GM12878 (cell line): ENCODE results near the gene MGAT3. TPM values are rescaled to one million over a fixed set of nuclear protein-coding genes. Genes with fewer than 3 reads are reported as not detected.

Experiments used
- FOXM1 ChIP-seq: IDR thresholded peaks from 2 replicates; pipeline ENCODE4 v1.6.1; 2012; ENCODE audit warnings: low read depth, mild to moderate bottlenecking, inconsistent platforms, low read length, moderate library complexity
- IKZF2 ChIP-seq, 2 experiments: fragments of 450-650 bp; IDR thresholded peaks; 2 replicates each; pipeline ENCODE4 v1.6.1; 2017; ENCODE audit warnings: mild to moderate bottlenecking in 2 of 2, moderate library complexity in 2 of 2
- NFXL1 ChIP-seq: fragments of 450-650 bp; IDR thresholded peaks from 2 replicates; pipeline ENCODE4 v1.6.1; 2017; ENCODE audit warnings: antibody characterized with exemption, mild to moderate bottlenecking, borderline replicate concordance
- NRF1 ChIP-seq: conservative IDR thresholded peaks from 2 replicates; pipeline ENCODE4 v1.6.1; 2011; ENCODE audit warnings: mild to moderate bottlenecking, low read depth, low read length, improper control_type of control experiment
- RCOR1 ChIP-seq: conservative IDR thresholded peaks from 2 replicates; pipeline ENCODE4 v1.6.1; 2012; ENCODE audit warnings: low read depth, low read length, improper control_type of control experiment
- SMAD1 ChIP-seq: fragments of 450-650 bp; IDR thresholded peaks from 2 replicates; pipeline ENCODE4 v1.6.1; 2018; ENCODE audit warnings: mild to moderate bottlenecking, low read depth; ENCODE audit not compliant: partially characterized antibody
- SREBF1 ChIP-seq: IDR thresholded peaks from 2 replicates; pipeline ENCODE4 v1.6.1; 2012; ENCODE audit warnings: mild to moderate bottlenecking, low read length
- STAT3 ChIP-seq: IDR thresholded peaks from 2 replicates; pipeline ENCODE4 v1.6.1; 2011; ENCODE audit warnings: low read depth, low read length, improper control_type of control experiment
- WRNIP1 ChIP-seq: IDR thresholded peaks from 2 replicates; pipeline ENCODE4 v1.6.1; 2011; ENCODE audit warnings: low read depth, low read length, improper control_type of control experiment, borderline replicate concordance
- ZNF622 ChIP-seq: fragments of 450-650 bp; IDR thresholded peaks from 2 replicates; pipeline ENCODE4 v1.6.1; 2017; ENCODE audit warnings: mild to moderate bottlenecking, inconsistent platforms
- polyA plus RNA-seq, 11 experiments: library from polyadenylated mRNA; depleted of rRNA in 4 of 11; unstranded in 6 of 11; stranded (reverse) in 5 of 11; fragments of >200 nt; fragmentation: Nextera tagmentation in 4 of 11; fragmentation: Illumina TruSeq in 1 of 11; extraction: Ambion mirVana in 4 of 11; extraction: Trizol in 1 of 11; gene quantifications; 1 replicate in 1 of 11; 2 replicates in 10 of 11; pipeline versions ENCODE4 v1.2.1 to v1.2.3, GENCODE V29; 2011 to 2016; ENCODE audit warnings: inconsistent platforms in 2 of 11, missing spikeins in 2 of 11, low read depth in 1 of 11
- total RNA-seq, 4 experiments: library from RNA; depleted of rRNA in 3 of 4; stranded (reverse); fragments of >200 nt in 3 of 4; fragmentation: Illumina TruSeq in 1 of 4; extraction: Trizol in 1 of 4; gene quantifications; 2 replicates each; pipeline versions ENCODE4 v1.2.1 to v1.2.3, GENCODE V29; 2013 to 2021
- TF ChIP-seq, protein P1 (sequence below): IDR thresholded peaks from 2 replicates; pipeline ENCODE4 v1.6.1; 2012; ENCODE audit warnings: improper control_type of control experiment, low read depth, low read length; ENCODE audit not compliant: insufficient replicate concordance
- TF ChIP-seq, protein P2 (sequence below): fragments of 150-350 bp; IDR thresholded peaks from 2 replicates; pipeline ENCODE4 v1.6.1; 2016; ENCODE audit warnings: low read depth, low read length
- TF ChIP-seq, protein P3 (sequence below): fragments of 450-650 bp; formaldehyde crosslinking; IDR thresholded peaks from 2 replicates; pipeline ENCODE4 v1.5.0; 2022; ENCODE audit warnings: mild to moderate bottlenecking, missing genetic modification characterization
- TF ChIP-seq, protein P4 (sequence below): IDR thresholded peaks from 2 replicates; pipeline ENCODE4 v1.6.1; 2011; ENCODE audit warnings: borderline replicate concordance, low read depth, mild to moderate bottlenecking, moderate library complexity, low read length; ENCODE audit not compliant: insufficient read depth, poor library complexity, severe bottlenecking

The MGAT3 gene
- total and polyA plus RNA-seq, 10 of the 15 experiments (the other 5 are each of a cell fraction or from before 2014, with no cell fraction given): 0.32 to 40.2 (median 11.9) TPM

DNA sequence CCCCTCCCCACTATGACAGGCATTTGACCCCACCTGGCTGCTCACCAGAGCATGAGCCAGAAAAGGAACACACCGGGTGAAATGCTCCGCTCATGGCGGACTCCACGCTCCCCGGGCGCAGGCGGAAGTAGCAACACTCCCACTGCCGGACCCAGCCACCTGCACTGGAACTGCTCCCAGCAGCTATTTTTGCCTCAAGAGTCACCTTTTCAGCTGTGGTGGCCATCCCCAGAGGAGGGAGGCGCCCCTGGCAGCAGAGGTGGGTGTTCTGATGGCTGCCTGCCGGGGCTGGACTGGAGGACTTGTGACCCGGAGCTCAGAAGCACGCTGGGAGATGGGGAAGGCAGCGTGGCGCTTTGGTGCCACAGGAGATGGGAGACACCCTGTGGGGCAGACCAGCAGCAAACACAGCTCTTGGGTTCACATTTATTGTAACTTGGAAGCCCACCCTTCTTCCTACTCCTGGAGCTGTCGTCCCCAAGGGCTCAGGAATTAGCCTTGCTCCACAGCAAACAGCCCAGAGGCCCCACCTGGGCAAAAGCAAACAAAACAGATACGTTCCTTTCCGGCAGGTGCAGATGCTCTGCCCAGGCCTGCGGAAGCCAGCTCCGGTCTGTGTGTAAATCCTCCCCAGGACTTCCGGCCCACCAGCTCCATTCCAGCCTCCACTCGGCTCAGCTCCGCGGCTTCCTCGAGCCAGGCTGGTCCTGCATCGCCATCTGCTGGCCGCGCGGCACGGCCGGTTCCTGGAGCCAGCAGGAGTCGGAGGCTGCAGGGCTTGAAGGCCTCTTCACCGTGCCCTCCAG lies 72.1 kb downstream of the MGAT3 start (continued):
- peak; percentile 96; the same call in 1 of the 2 replicates for TF ChIP-seq WRNIP1
- TF ChIP-seq NFXL1: no peak
- TF ChIP-seq RCOR1: peak; percentile 95
- TF ChIP-seq, protein P1, sequence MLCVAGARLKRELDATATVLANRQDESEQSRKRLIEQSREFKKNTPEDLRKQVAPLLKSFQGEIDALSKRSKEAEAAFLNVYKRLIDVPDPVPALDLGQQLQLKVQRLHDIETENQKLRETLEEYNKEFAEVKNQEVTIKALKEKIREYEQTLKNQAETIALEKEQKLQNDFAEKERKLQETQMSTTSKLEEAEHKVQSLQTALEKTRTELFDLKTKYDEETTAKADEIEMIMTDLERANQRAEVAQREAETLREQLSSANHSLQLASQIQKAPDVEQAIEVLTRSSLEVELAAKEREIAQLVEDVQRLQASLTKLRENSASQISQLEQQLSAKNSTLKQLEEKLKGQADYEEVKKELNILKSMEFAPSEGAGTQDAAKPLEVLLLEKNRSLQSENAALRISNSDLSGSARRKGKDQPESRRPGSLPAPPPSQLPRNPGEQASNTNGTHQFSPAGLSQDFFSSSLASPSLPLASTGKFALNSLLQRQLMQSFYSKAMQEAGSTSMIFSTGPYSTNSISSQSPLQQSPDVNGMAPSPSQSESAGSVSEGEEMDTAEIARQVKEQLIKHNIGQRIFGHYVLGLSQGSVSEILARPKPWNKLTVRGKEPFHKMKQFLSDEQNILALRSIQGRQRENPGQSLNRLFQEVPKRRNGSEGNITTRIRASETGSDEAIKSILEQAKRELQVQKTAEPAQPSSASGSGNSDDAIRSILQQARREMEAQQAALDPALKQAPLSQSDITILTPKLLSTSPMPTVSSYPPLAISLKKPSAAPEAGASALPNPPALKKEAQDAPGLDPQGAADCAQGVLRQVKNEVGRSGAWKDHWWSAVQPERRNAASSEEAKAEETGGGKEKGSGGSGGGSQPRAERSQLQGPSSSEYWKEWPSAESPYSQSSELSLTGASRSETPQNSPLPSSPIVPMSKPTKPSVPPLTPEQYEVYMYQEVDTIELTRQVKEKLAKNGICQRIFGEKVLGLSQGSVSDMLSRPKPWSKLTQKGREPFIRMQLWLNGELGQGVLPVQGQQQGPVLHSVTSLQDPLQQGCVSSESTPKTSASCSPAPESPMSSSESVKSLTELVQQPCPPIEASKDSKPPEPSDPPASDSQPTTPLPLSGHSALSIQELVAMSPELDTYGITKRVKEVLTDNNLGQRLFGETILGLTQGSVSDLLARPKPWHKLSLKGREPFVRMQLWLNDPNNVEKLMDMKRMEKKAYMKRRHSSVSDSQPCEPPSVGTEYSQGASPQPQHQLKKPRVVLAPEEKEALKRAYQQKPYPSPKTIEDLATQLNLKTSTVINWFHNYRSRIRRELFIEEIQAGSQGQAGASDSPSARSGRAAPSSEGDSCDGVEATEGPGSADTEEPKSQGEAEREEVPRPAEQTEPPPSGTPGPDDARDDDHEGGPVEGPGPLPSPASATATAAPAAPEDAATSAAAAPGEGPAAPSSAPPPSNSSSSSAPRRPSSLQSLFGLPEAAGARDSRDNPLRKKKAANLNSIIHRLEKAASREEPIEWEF: peak; percentile 47
- TF ChIP-seq, protein P2, sequence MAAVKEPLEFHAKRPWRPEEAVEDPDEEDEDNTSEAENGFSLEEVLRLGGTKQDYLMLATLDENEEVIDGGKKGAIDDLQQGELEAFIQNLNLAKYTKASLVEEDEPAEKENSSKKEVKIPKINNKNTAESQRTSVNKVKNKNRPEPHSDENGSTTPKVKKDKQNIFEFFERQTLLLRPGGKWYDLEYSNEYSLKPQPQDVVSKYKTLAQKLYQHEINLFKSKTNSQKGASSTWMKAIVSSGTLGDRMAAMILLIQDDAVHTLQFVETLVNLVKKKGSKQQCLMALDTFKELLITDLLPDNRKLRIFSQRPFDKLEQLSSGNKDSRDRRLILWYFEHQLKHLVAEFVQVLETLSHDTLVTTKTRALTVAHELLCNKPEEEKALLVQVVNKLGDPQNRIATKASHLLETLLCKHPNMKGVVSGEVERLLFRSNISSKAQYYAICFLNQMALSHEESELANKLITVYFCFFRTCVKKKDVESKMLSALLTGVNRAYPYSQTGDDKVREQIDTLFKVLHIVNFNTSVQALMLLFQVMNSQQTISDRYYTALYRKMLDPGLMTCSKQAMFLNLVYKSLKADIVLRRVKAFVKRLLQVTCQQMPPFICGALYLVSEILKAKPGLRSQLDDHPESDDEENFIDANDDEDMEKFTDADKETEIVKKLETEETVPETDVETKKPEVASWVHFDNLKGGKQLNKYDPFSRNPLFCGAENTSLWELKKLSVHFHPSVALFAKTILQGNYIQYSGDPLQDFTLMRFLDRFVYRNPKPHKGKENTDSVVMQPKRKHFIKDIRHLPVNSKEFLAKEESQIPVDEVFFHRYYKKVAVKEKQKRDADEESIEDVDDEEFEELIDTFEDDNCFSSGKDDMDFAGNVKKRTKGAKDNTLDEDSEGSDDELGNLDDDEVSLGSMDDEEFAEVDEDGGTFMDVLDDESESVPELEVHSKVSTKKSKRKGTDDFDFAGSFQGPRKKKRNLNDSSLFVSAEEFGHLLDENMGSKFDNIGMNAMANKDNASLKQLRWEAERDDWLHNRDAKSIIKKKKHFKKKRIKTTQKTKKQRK: no peak
- TF ChIP-seq SREBF1: no peak
- no peak for TF ChIP-seq SMAD1
- TF ChIP-seq STAT3: peak; percentile 96
- TF ChIP-seq, protein P3, sequence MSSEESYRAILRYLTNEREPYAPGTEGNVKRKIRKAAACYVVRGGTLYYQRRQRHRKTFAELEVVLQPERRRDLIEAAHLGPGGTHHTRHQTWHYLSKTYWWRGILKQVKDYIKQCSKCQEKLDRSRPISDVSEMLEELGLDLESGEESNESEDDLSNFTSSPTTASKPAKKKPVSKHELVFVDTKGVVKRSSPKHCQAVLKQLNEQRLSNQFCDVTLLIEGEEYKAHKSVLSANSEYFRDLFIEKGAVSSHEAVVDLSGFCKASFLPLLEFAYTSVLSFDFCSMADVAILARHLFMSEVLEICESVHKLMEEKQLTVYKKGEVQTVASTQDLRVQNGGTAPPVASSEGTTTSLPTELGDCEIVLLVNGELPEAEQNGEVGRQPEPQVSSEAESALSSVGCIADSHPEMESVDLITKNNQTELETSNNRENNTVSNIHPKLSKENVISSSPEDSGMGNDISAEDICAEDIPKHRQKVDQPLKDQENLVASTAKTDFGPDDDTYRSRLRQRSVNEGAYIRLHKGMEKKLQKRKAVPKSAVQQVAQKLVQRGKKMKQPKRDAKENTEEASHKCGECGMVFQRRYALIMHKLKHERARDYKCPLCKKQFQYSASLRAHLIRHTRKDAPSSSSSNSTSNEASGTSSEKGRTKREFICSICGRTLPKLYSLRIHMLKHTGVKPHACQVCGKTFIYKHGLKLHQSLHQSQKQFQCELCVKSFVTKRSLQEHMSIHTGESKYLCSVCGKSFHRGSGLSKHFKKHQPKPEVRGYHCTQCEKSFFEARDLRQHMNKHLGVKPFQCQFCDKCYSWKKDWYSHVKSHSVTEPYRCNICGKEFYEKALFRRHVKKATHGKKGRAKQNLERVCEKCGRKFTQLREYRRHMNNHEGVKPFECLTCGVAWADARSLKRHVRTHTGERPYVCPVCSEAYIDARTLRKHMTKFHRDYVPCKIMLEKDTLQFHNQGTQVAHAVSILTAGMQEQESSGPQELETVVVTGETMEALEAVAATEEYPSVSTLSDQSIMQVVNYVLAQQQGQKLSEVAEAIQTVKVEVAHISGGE (CRISPR knock-in tag): no peak
- TF ChIP-seq, protein P4, sequence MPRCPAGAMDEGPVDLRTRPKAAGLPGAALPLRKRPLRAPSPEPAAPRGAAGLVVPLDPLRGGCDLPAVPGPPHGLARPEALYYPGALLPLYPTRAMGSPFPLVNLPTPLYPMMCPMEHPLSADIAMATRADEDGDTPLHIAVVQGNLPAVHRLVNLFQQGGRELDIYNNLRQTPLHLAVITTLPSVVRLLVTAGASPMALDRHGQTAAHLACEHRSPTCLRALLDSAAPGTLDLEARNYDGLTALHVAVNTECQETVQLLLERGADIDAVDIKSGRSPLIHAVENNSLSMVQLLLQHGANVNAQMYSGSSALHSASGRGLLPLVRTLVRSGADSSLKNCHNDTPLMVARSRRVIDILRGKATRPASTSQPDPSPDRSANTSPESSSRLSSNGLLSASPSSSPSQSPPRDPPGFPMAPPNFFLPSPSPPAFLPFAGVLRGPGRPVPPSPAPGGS: no peak
- no peak for TF ChIP-seq ZNF622
- TF ChIP-seq IKZF2 (IDR thresholded peaks at IDR 0.05): peak in 1 of 2 experiments; percentile 63; a peak in 3 of 4 replicates
- TF ChIP-seq FOXM1: no peak
- TF ChIP-seq NRF1: 0 out of 2 replicates have a peak, but pooled peaks have one; percentile 4
